ENCODE measurements around the gene CSPG4. TPM values are rescaled to one million over a fixed set of nuclear protein-coding genes. Genes with fewer than 3 reads are reported as not detected.

Gene CSPG4
- total RNA-seq, 6 experiments from 2014 or later: 81.2 to 111 (median 95.7) TPM

DNA sequence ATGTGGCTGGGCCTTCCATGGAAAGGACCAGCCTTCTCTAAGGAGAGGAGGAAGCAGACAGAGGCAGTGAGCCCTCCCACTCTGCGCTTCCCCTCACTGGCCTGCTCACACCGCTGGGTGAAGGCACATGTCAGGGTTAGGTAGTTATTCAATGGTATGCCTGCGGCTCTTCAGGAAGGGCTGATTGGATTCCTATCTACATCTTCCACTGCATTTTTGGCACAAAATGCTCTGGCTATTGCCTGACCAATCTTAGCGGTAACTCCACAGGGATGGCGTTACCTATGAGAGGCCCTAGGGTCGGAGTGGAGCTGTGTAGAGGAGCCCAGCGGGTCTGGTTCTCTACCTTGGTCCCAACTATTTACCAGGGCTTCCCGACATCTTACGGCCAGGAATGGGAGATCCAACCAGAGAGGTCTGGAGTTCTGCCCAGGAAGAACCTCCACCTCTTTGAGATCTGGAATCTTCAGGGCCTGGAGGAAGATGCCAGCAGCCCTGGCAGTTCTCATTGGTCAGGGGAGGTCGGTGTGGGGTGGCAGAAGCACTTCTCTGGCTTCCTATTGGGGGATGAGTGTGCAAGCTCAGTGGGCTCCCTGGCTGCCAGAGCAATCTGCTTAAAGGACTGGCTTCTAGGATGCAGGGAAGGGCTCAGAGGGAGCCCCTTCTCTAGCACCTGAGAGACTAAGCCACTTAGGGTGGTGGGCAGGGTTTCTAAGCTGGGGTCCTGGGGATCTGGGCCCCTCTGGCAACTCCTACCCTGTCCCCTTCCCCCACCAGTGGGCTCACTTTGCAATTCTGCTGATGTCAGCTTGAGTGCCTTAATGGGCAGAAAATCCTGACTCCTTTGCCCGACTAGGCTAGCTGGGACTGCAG, 40.7 kb downstream of the CSPG4 start:
- Mint-ChIP-seq H3K27me3 (ENCODE audit: insufficient read depth) (peaks cover 19% of the 10 kb centered on the region), H3K27ac (peak overlapping the region; percentile 82), H3K4me3 (no peak overlapping the region), H3K9me3 (no peaks in the 10 kb centered on the region), H3K4me1 (ENCODE audit: low read depth) (peaks cover 71% of the 10 kb centered on the region), H3K36me3 (ENCODE audit: low read depth) (no peaks in the 10 kb centered on the region)
- TF ChIP-seq, protein P1, sequence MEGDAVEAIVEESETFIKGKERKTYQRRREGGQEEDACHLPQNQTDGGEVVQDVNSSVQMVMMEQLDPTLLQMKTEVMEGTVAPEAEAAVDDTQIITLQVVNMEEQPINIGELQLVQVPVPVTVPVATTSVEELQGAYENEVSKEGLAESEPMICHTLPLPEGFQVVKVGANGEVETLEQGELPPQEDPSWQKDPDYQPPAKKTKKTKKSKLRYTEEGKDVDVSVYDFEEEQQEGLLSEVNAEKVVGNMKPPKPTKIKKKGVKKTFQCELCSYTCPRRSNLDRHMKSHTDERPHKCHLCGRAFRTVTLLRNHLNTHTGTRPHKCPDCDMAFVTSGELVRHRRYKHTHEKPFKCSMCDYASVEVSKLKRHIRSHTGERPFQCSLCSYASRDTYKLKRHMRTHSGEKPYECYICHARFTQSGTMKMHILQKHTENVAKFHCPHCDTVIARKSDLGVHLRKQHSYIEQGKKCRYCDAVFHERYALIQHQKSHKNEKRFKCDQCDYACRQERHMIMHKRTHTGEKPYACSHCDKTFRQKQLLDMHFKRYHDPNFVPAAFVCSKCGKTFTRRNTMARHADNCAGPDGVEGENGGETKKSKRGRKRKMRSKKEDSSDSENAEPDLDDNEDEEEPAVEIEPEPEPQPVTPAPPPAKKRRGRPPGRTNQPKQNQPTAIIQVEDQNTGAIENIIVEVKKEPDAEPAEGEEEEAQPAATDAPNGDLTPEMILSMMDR (IDR thresholded peaks at IDR 0.05): no peak
- DNase-seq: no peak

GRCh38 chr15:75669879-75670212, 42.8 kb downstream of the CSPG4 start:
- peaks cover 10% of the 10 kb centered on the region for H3K36me3 Mint-ChIP-seq (ENCODE audit: low read depth)
- H3K4me1 Mint-ChIP-seq (ENCODE audit: low read depth): peaks cover 84% of the 10 kb centered on the region
- peak overlapping the region; percentile 82 for H3K27ac Mint-ChIP-seq
- H3K4me3 Mint-ChIP-seq: no peak overlapping the region; the same call in 1 of the 2 replicates
- no peak for DNase-seq
- peaks cover 24% of the 10 kb centered on the region for H3K27me3 Mint-ChIP-seq (ENCODE audit: insufficient read depth)
- 0 out of 2 replicates have a peak, but pooled peaks cover 4% of the 10 kb centered on the region for H3K9me3 Mint-ChIP-seq
- TF ChIP-seq, protein P1 (IDR thresholded peaks at IDR 0.05): no peak

- H3K36me3 Mint-ChIP-seq (ENCODE audit: low read depth): peaks cover 10% of the 10 kb centered on the region
- TF ChIP-seq, protein P1 (IDR thresholded peaks at IDR 0.05): no peak
- H3K4me1 Mint-ChIP-seq (ENCODE audit: low read depth): peaks cover 79% of the 10 kb centered on the region
- peaks cover 24% of the 10 kb centered on the region for H3K27me3 Mint-ChIP-seq (ENCODE audit: insufficient read depth)
- DNase-seq: no peak
- H3K9me3 Mint-ChIP-seq: 0 out of 2 replicates have a peak, but pooled peaks cover 4% of the 10 kb centered on the region
- no peak overlapping the region for H3K4me3 Mint-ChIP-seq
- peak overlapping the region; percentile 82 for H3K27ac Mint-ChIP-seq
Observed at GRCh38 chr15:75669191-75669878, 43.3 kb downstream of the CSPG4 start.

DNA sequence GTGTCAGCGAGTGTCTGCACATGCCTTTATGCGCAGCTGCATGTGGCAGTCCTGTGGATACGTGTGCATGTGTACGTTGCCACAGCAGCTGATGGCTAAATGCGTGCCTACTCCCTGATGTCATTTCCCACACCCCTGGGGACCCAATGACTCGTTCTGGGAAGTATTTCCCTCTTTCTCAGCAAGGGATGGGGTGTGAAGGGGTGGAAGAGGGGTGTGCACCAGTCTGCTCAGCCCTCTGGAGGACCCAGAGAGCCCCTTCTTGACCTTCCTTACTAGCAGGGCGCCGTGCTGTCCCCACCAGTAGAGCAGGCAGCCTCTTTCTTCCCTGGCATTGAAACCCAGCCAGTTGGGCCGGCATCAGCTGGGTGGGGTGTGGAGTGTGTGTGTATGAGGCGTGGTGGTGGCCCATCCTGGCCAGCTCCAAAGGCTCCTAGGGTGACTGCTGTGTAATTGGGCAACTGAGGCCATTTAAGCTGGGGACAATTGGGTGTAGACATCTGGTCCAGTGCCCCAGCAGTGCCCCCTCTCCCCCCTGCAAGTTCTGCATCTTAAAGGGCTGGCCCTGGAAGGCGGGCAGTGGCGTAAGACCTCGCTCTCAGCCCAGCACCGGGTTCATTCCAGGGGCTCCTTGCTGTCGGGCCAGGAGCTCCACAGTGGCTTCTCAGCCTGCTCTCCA, 45.7 kb downstream of the CSPG4 start:
- peak overlapping the region; percentile 100 for H3K27ac Mint-ChIP-seq
- H3K36me3 Mint-ChIP-seq (ENCODE audit: low read depth): peaks cover 10% of the 10 kb centered on the region
- H3K9me3 Mint-ChIP-seq: 0 out of 2 replicates have a peak, but pooled peaks cover 4% of the 10 kb centered on the region
- peak overlapping the region; percentile 85 for H3K4me3 Mint-ChIP-seq
- peaks cover 63% of the 10 kb centered on the region for H3K4me1 Mint-ChIP-seq (ENCODE audit: low read depth)
- DNase-seq: peak; percentile 99
- TF ChIP-seq, protein P1 (IDR thresholded peaks at IDR 0.05): peak; percentile 23; the same call in 1 of the 2 replicates
- H3K27me3 Mint-ChIP-seq (ENCODE audit: insufficient read depth): peaks cover 22% of the 10 kb centered on the region

- TF ChIP-seq, protein P1 (IDR thresholded peaks at IDR 0.05): no peak
- Mint-ChIP-seq H3K9me3 (0 out of 2 replicates have a peak, but pooled peaks cover 4% of the 10 kb centered on the region), H3K36me3 (ENCODE audit: low read depth) (peaks cover 14% of the 10 kb centered on the region), H3K4me1 (ENCODE audit: low read depth) (peaks cover 70% of the 10 kb centered on the region), H3K27ac (peak overlapping the region; percentile 85), H3K4me3 (no peak overlapping the region), H3K27me3 (ENCODE audit: insufficient read depth) (peaks cover 15% of the 10 kb centered on the region)
- DNase-seq: no peak
Observed at GRCh38 chr15:75663931-75664421, 48.7 kb downstream of the CSPG4 start.
